SK-N-SH treated with all-trans-retinoic acid at 6 μM for 48 hours (cell line): ENCODE measurements around the gene BMP15.
A peak's percentile ranks its signal among the peaks of the same experiment; 100 is the strongest.

ENCODE experiments used
- ATAC-seq: fragments of 200-7000 bp; cut with Tn5 transposase; 3 replicates; pipeline ENCODE4 v1.9.1; 2020; ENCODE audit warnings: mild to moderate bottlenecking, moderate library complexity
- ARNTL ChIP-seq: fragments of 450-650 bp; formaldehyde crosslinking; IDR thresholded peaks from 2 replicates; pipeline ENCODE4 v1.5.0; 2020; ENCODE audit warnings: low read depth, mild to moderate bottlenecking, moderate library complexity, borderline replicate concordance
- BACH2 ChIP-seq: fragments of 250-450 bp; sonication (Bioruptor Pico); IDR thresholded peaks from 2 replicates; pipeline ENCODE4 v1.9.0; 2021; ENCODE audit warnings: mild to moderate bottlenecking, borderline replicate concordance
- CSDC2 ChIP-seq: fragments of 250-450 bp; sonication (Bioruptor Pico); IDR thresholded peaks from 2 replicates; pipeline ENCODE4 v1.5.0; 2020; ENCODE audit warnings: mild to moderate bottlenecking, moderate library complexity
- CSRNP3 ChIP-seq: fragments of 250-450 bp; sonication (Bioruptor Pico); IDR thresholded peaks from 2 replicates; pipeline ENCODE4 v1.5.1; 2021; ENCODE audit warnings: mild to moderate bottlenecking, moderate library complexity
- ESRRG ChIP-seq: fragments of 250-450 bp; sonication (Bioruptor Pico); IDR thresholded peaks from 2 replicates; pipeline ENCODE4 v1.6.1; 2021; ENCODE audit warnings: mild to moderate bottlenecking
- GLIS3 ChIP-seq: fragments of 250-450 bp; sonication (Bioruptor Pico); IDR thresholded peaks from 2 replicates; pipeline ENCODE4 v1.5.0; 2020; ENCODE audit warnings: mild to moderate bottlenecking, moderate library complexity
- ISL1 ChIP-seq: fragments of 250-450 bp; sonication (Bioruptor Pico); IDR thresholded peaks from 2 replicates; pipeline ENCODE4 v2.1.2; 2022; ENCODE audit warnings: mild to moderate bottlenecking, moderate library complexity
- OSR1 ChIP-seq: fragments of 250-450 bp; sonication (Bioruptor Pico); IDR thresholded peaks from 2 replicates; pipeline ENCODE4 v1.8.0; 2022; ENCODE audit warnings: moderate library complexity, mild to moderate bottlenecking, inconsistent platforms
- PATZ1 ChIP-seq: fragments of 250-450 bp; sonication (Bioruptor Pico); IDR thresholded peaks from 2 replicates; pipeline ENCODE4 v1.8.0; 2020; ENCODE audit warnings: mild to moderate bottlenecking, moderate library complexity, borderline replicate concordance
- POU6F1 ChIP-seq: fragments of 250-450 bp; sonication (Bioruptor Pico); IDR thresholded peaks from 2 replicates; pipeline ENCODE4 v1.8.0; 2021; ENCODE audit warnings: low read depth, mild to moderate bottlenecking, moderate library complexity, borderline replicate concordance
- PPARA ChIP-seq: fragments of 250-450 bp; sonication (Bioruptor Pico); IDR thresholded peaks from 2 replicates; pipeline ENCODE4 v1.5.0; 2020; ENCODE audit warnings: mild to moderate bottlenecking, borderline replicate concordance
- RARB ChIP-seq: fragments of 250-450 bp; sonication (Bioruptor Pico); IDR thresholded peaks from 2 replicates; pipeline ENCODE4 v1.8.0; 2021; ENCODE audit warnings: mild to moderate bottlenecking, moderate library complexity
- SNAI2 ChIP-seq: fragments of 250-450 bp; sonication (Bioruptor Pico); IDR thresholded peaks from 2 replicates; pipeline ENCODE4 v1.5.0; 2020; ENCODE audit warnings: mild to moderate bottlenecking, moderate library complexity
- TCF4 ChIP-seq: fragments of 250-450 bp; sonication (Bioruptor Pico); IDR thresholded peaks from 2 replicates; pipeline ENCODE4 v1.8.0; 2021; ENCODE audit warnings: mild to moderate bottlenecking, moderate library complexity, borderline replicate concordance
- TOX ChIP-seq: fragments of 250-450 bp; sonication (Bioruptor Pico); IDR thresholded peaks from 2 replicates; pipeline ENCODE4 v1.8.0; 2021; ENCODE audit warnings: mild to moderate bottlenecking, moderate library complexity, borderline replicate concordance
- ZC3H10 ChIP-seq: fragments of 250-450 bp; sonication (Bioruptor Pico); IDR thresholded peaks from 2 replicates; pipeline ENCODE4 v1.5.1; 2021; ENCODE audit warnings: mild to moderate bottlenecking, moderate library complexity
- ZFP3 ChIP-seq: fragments of 250-450 bp; sonication (Bioruptor Pico); IDR thresholded peaks from 2 replicates; pipeline ENCODE4 v1.5.0; 2020; ENCODE audit warnings: mild to moderate bottlenecking, moderate library complexity
- ZFP30 ChIP-seq: fragments of 450-650 bp; formaldehyde crosslinking; IDR thresholded peaks from 2 replicates; pipeline ENCODE4 v1.5.0; 2022; ENCODE audit warnings: mild to moderate bottlenecking, moderate library complexity
- ZNF565 ChIP-seq: fragments of 450-650 bp; formaldehyde crosslinking; conservative IDR thresholded peaks from 2 replicates; pipeline ENCODE4 v1.5.0; 2020; ENCODE audit warnings: low read depth, mild to moderate bottlenecking, moderate library complexity
- ZNF70 ChIP-seq: fragments of 450-650 bp; formaldehyde crosslinking; IDR thresholded peaks from 2 replicates; pipeline ENCODE4 v1.5.0; 2020; ENCODE audit warnings: mild to moderate bottlenecking, moderate library complexity
- ZNF8 ChIP-seq: fragments of 450-650 bp; formaldehyde crosslinking; IDR thresholded peaks from 2 replicates; pipeline ENCODE4 v1.5.0; 2020; ENCODE audit warnings: mild to moderate bottlenecking, moderate library complexity
- TF ChIP-seq, protein P1 (sequence below): fragments of 250-450 bp; sonication (Bioruptor Pico); IDR thresholded peaks from 2 replicates; pipeline ENCODE4 v1.5.0; 2020; ENCODE audit warnings: mild to moderate bottlenecking, moderate library complexity
- TF ChIP-seq, protein P2 (sequence below): fragments of 250-450 bp; sonication (Bioruptor Pico); IDR thresholded peaks from 2 replicates; pipeline ENCODE4 v1.5.1; 2020; ENCODE audit warnings: low read depth, mild to moderate bottlenecking, moderate library complexity

The BMP15 gene

GRCh38 chrX:50941638-50942037, 31.1 kb downstream of the BMP15 start:
- ATAC-seq = peak; percentile 70
- TF ChIP-seq, protein P1, sequence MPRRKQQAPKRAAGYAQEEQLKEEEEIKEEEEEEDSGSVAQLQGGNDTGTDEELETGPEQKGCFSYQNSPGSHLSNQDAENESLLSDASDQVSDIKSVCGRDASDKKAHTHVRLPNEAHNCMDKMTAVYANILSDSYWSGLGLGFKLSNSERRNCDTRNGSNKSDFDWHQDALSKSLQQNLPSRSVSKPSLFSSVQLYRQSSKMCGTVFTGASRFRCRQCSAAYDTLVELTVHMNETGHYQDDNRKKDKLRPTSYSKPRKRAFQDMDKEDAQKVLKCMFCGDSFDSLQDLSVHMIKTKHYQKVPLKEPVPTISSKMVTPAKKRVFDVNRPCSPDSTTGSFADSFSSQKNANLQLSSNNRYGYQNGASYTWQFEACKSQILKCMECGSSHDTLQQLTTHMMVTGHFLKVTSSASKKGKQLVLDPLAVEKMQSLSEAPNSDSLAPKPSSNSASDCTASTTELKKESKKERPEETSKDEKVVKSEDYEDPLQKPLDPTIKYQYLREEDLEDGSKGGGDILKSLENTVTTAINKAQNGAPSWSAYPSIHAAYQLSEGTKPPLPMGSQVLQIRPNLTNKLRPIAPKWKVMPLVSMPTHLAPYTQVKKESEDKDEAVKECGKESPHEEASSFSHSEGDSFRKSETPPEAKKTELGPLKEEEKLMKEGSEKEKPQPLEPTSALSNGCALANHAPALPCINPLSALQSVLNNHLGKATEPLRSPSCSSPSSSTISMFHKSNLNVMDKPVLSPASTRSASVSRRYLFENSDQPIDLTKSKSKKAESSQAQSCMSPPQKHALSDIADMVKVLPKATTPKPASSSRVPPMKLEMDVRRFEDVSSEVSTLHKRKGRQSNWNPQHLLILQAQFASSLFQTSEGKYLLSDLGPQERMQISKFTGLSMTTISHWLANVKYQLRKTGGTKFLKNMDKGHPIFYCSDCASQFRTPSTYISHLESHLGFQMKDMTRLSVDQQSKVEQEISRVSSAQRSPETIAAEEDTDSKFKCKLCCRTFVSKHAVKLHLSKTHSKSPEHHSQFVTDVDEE (CRISPR knock-in tag) = no peak
- TF ChIP-seq CSRNP3 (CRISPR knock-in tag) = no peak
- TF ChIP-seq PPARA (CRISPR knock-in tag) = no peak
- TF ChIP-seq ISL1 (CRISPR knock-in tag) = no peak
- TF ChIP-seq BACH2 (CRISPR knock-in tag) = no peak
- TF ChIP-seq ZFP30 (CRISPR knock-in tag) = no peak
- TF ChIP-seq ZNF70 = no peak
- no peak for TF ChIP-seq ZNF8 (CRISPR knock-in tag)
- TF ChIP-seq ZNF565 (CRISPR knock-in tag) = no peak
- no peak for TF ChIP-seq CSDC2
- TF ChIP-seq OSR1 (CRISPR knock-in tag) = no peak
- TF ChIP-seq RARB (CRISPR knock-in tag) = no peak
- TF ChIP-seq, protein P2, sequence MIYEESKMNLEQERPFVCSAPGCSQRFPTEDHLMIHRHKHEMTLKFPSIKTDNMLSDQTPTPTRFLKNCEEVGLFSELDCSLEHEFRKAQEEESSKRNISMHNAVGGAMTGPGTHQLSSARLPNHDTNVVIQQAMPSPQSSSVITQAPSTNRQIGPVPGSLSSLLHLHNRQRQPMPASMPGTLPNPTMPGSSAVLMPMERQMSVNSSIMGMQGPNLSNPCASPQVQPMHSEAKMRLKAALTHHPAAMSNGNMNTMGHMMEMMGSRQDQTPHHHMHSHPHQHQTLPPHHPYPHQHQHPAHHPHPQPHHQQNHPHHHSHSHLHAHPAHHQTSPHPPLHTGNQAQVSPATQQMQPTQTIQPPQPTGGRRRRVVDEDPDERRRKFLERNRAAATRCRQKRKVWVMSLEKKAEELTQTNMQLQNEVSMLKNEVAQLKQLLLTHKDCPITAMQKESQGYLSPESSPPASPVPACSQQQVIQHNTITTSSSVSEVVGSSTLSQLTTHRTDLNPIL (CRISPR knock-in tag) = no peak
- no peak for TF ChIP-seq ZC3H10 (CRISPR knock-in tag)

- TF ChIP-seq CSRNP3 (CRISPR knock-in tag) (no peak), TCF4 (no peak), TOX (no peak), ZC3H10 (CRISPR knock-in tag) (no peak), ARNTL (CRISPR knock-in tag) (no peak), SNAI2 (no peak), ZNF8 (CRISPR knock-in tag) (no peak), OSR1 (CRISPR knock-in tag) (no peak), ESRRG (no peak), PATZ1 (CRISPR knock-in tag) (no peak), ZFP3 (CRISPR knock-in tag) (no peak), PPARA (CRISPR knock-in tag) (no peak), ZFP30 (CRISPR knock-in tag) (no peak), ISL1 (CRISPR knock-in tag) (no peak), ZNF70 (no peak), ZNF565 (CRISPR knock-in tag) (no peak), CSDC2 (no peak), GLIS3 (no peak), POU6F1 (CRISPR knock-in tag) (no peak)
- TF ChIP-seq, protein P1 (CRISPR knock-in tag) = no peak
- TF ChIP-seq, all 23 proteins: peak for 0
- ATAC-seq = no peak
Measured at GRCh38 chrX:50942471-50942870, 31.9 kb downstream of the BMP15 start.
